HG03097 (cell line): Measurements from ENCODE around the gene COL10A1.
A peak's percentile ranks its signal among the peaks of the same experiment; 100 is the strongest.

Experiments used
- ATAC-seq: cut with Tn5 transposase; IDR thresholded peaks from one replicate; pipeline ENCODE4 v1.9.1; 2021; ENCODE audit not compliant: unreplicated experiment, low FRiP score

The COL10A1 gene

DNA sequence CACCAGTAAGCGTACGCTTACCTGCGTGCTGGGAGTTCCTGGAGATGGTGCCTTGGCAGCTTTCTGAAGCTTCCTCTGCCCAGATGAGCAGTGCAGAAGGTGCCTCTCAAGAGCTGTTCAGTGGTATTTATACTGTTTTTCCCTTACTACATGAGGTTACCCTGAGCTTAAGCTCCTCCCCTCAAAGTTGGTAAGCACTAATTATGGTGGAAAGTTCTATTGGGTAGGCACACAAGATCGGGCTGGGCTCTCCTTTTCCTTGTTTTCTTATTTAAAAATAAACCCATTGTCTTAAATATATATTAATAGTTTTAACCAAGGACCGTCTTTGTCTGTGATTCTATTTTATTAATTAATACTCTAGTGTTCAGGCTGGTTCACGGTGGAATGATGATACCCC, at the start of gene COL10A1:
Gene COL10A1 (minus strand): TSS at position 101 of the 400 bp plus-strand sequence. CDS start 640 bp downstream, outside the sequence.
- ATAC-seq, result no peak

DNA sequence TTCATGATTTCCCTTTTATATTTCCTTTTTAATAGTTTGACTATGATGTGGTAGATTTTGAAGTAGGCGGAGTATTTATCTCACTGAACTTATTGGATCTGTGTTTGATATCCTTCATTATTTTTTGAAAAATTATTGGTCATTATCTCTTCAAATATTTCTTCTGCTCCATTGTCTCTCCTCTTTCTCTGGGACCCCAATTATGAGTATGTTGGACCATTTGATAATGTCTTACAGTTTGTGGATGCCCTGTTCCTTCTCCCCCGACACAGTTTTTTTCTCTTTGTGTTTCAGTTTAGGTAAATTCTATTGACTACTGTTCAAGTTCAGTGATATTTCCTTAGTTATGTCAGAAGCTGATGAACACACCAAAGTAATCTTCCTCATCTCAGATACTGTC, 49.4 kb upstream of the COL10A1 start:
- no peak for ATAC-seq

DNA sequence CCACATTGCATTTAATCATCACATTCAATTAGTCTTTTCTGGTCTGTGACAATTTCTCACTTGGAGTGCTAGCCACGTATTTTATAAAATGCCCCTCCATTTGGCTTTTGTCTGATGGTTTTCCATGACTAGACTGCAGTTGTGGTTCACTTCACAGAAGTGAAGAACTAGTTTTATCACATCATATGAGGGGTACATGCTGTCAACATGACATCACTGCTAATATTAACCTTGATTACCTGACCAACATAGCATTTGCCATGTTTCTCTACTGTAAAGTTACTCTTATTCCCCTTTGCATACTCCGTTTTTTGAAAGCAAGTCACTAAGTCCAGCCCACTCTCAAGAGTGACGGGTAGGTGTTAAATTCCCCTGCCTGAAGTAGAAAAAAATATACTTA, 48.0 kb upstream of the COL10A1 start:
- ATAC-seq, result no peak

DNA sequence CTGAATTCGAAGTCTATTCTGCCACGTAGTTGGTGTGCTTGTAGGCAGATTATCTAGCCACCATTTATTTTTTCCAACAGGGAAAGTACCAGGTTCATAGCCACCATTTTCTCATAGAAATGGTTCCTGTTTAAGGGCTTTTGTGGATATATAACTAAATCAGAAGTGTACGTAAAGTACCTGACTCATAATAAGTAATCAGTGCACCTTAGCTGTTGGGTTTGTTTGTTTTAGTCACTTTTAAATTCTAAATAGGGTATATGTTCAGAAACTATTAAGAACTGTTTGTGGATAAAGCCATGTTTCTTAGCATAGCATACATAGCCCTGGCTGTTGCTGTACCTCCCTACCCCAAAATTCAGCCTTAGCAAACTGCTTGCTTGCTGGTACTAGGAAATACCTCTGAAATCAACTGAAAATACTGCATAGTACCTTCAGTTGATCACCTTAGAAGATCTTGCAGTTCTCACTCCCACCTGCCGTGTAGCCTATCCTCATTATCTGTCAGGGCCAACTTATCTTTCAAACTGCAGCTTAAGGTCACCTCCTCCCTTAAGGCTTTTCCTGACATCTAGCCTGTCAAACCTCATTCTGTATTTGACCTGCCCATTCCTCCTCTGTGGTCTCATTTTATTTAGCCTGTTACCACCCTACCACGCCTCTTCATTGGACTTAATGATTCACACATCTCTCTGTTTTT, 44.6 kb upstream of the COL10A1 start:
- no peak for ATAC-seq

DNA sequence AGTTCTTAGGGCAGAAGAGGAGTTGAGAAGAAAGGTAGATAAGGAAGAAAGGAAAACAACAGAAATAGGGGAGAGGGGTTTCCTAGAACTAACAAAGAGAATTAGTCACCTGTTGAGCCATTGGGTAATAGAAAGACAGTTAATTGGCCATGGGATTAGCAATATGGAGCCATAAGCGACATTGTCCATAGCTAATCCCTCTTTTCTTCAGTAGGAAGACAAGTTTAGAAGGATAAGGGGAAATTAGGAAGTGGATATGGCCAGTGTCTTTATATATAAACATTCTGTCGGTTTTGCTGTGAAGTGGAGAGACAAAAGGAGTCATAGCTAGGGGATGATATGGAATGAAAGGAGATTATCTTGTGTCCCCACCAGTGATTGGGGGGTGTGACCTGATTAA, 43.9 kb upstream of the COL10A1 start:
- no peak for ATAC-seq

DNA sequence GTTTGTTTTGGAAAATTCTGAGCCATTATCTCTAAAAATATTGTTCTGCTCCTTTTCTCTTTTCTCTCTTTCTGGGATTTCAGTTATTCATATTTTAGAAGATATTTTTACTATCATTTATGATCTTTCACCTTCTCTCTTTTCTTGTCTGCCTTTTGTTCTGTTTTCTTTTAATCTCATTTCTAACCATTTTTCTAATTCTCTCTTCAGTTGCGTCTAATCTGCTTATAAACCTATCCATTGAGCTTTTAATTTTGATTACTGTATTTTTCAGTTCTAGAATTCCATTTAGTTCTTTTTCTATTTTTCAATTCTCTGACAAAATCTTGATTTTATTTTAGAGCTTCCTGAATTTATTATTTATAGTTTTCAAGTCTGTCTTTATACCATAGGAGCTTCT, 42.2 kb upstream of the COL10A1 start:
- no peak for ATAC-seq

DNA sequence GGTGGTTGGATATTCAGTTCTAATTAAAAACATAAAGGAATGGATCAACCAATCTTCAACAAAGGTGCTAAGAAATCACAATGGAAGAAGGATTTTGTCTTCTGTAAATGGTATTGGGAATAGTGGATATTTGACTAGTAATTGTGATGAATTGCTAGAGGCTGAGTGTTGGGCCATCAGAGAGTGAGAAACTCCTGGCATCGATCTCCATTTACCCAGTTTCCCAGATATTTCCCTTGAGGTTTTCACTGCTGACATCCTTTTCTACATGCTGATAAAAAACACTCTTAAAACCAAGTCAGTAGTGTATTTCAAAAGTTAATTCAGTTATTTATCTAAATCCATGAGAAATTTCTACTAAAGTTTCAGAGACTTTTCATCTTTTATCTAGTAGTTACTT, 40.4 kb upstream of the COL10A1 start:
- no peak for ATAC-seq

DNA sequence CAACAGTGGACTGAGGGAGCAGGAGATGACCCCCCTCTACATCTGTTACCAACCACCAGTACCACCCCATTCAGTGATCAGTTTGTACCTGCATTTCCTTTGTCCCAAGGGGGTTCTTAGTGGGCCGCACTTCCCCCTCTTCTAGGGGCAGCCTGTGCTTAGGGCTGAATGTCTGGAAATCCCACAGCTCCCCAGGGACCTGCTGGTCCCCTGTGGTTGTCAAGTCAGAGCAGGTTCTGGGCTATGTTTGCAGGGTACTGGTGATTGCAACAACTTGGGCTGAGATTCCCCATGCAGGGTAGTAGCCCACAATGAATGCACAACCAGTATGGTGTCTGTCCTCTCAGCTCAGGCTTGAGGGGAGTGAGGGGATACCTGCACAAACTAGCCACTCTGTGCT, 39.7 kb upstream of the COL10A1 start:
- peak; percentile 59 for ATAC-seq

DNA sequence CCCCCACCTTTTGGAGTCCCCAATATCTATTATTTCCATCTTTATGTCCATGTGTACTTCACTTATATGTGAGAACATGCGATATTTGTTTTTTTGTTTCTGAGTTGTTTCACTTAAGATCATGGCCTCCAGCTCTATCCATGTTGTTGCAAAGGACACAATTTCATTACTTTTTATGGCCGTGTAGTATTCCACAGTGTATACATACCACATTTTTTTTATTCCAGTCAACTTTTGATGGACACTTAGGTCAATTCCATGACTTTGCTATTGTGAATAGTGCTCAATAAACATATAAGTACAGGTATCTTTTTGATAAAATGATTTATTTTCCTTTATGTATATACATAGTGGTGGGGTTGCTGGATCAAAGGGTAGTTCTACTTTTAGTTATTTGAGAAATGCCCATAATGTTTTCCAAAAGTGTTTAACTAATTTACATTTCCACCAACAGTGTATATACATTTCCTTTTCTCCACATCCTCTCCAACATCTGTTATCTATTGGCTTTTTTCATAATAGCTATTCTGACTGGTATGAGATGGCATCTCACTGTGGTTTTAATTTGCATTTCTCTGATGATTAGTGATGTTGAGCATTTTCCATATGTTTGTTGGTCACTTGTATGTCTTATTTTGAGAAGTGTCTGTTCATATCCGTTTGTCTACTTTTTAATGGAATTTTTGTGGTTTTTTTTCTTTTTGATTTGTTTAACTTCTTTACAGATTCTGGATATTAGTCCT, 34.0 kb upstream of the COL10A1 start:
- ATAC-seq, result no peak

DNA sequence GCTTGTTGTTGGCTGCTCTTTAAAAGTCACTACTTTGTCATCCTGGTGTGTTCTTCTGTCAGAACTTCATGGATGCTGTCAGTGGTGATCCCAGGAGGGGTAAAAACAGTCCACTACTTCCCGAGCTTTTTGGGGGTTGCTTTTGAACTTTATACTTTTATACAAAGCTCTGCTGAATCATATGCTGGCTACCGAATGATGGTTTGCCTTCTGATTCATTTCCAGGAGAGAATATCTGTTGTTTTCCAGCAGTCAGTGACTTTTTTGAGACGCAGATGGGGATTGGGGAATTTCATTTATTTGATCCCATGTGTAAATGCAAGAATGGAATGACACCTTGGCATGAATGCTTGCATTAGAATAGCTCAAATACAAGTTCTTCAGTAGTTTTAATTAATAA, 32.7 kb upstream of the COL10A1 start:
- no peak for ATAC-seq

DNA sequence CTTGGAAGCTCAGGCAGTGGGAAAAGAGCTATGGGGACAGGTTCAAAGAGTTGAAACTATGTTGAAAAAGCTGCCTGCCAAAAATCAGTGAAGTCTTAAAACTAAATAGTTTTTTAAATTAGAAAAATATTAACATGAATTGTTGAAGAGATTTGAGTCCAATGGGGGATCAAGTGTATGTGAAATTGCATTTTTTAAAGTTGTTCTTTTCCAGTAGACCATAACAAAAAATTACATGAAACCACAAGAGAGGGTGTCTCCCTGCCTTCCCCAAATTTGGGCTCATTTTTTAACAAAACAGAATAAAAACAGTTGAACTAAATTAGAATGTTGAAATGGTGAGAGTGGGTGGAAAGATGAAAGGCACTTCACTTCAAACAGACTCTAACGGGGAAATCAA, 31.5 kb upstream of the COL10A1 start:
- ATAC-seq, result no peak

DNA sequence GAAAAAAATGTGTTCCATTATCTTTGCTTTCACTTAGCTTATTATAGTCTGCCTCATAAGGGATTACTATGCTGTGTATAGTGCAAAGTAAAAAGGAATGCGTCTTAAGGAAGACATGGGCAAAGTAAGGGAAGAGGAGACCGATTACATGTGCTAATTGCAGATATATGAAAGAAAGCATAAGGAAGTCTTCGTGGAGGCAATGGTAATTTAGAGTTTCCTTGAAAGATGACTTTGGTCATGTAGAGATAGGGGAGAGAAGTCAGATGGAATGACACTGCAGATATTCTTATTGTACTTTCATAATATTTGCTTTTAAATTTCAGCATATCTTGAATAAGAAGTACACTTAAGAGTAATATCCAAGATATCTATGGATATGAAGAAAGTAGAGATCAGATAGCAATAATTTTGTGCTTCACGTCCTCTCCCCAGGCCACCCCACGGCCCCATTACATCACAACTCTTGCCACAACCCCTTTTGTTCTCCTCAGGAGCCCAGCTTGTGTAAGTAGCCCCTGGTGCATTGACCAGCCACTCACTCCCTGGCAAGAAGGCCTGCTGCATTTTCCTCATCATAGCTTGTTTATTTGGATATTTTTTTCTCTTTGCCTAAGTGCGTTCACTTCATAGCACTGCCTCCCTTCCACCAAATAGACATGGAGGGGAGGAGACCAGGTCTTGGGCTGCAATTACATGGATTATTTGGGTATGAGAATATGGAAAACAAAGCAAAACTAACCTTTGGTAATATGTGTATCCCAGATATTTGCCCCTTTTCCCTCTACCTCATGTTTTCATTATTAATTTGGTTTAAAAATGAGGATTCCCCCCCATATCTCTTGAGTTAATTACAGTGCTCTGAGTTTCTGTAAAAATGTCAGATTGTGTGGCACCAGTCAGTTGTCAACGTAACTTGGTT, 30.7 kb upstream of the COL10A1 start:
- no peak for ATAC-seq

DNA sequence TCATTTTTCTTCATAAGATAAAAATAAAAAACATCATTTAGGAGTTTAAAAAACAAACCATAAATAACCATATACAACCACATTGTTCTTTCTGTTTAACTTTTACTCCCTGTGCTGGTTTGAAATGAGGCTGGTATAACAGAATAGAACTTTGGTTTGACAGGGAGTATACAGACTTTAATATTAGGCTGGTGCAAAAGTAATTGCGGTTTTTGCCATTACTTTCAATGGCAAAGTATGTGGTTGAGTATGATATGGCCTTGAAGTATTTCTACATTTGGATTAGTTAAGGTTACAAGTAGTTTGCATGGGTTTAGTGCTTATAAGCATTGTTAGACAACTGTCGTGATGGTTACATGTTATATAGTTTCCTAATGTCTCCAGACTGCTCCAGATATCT, 29.0 kb upstream of the COL10A1 start:
- ATAC-seq, result no peak

DNA sequence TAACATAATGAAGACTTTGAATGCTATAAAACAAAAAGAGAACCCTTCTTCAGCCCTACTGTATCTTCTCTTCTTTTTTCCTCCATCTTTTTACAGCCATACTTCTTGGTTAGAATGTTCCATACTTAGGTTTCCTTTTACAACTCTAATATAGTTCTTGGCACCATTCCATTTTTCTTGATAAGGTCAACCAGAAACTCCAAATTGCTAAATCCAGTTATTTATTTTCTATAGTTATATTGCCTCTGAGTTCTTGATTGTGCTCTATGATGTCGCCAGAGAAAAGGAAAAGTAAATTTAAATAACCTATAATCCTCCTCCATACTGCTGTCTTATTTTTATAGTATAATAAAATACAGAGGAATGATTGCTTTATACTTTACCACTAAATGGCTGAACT, 26.7 kb upstream of the COL10A1 start:
- no peak for ATAC-seq

DNA sequence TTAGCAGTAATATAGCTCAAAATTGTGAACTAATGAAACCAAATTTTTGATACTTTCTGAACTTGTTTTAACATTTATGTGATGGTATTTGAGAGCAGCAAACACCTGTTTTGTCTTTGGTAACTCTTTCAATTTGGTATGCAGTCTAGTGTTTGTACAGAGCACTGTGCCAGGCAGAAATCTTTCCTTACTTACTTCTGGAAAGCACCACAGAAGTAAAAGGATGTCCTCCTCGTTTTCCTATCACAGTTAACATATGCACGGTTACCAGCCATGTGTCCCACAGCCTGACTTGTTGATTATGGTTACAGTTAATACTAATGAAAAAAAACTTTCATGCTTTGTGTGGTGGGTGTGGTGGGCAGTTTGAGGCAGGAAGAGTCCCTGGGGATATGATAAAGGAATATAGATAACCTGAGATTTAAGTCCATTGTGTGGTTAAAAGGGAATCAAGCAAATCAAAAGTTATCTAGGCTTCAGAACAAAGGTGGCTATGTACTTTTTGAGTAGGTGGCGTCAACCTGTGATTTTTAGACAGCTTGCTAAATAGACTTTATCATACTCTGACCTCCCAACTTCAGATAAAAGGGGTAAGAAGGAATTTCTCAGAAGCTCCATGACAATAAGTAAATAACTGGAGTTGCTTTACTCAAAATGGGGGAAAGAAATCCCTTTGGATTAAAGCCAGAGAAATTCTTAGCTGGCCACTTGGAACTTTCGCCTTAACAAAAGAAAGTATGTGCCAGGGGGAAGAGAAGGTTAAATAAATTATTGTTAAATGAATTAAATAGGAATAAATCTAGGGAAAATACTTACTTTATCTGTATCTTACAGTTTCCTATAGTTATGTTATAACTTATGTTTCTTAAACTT, 20.1 kb upstream of the COL10A1 start:
- ATAC-seq, result no peak

DNA sequence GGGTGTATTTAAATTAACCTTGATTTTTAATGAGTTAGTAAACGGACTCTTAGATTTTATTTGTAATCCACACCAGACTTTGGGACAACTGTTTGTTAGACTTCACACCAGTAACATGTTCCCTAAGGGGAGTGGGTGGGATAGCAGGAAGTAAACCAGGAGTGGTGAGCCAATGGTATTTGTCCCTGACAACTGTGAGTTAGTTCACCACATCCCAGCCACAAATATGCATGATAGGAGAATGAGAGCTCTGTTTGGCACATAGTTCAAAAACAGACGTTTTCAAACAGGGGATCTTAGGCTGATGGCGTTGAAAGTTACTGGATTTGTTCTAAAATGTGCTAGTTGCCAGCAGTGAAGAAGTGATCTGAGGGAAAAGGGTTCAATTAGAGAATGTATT, 18.7 kb upstream of the COL10A1 start:
- ATAC-seq, result no peak

DNA sequence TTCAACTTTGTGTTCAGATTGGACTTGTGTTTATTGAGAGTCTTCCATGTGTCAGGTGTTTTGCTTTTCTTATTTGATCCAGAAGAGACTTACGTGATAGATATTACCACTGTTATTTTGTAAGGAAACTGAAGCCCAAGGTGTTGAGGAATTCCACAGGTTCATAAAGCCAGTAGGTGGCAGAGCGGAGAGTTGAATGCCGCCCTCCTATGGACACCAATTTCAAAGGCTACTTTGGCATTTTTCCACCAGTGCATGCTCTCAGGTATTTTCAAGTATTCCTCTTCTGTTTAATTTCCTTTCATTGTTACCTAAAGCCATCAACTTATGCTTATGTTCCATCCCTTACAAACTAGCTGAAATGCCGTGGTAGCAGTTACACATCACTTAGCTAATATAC, 14.0 kb upstream of the COL10A1 start:
- ATAC-seq, result no peak

DNA sequence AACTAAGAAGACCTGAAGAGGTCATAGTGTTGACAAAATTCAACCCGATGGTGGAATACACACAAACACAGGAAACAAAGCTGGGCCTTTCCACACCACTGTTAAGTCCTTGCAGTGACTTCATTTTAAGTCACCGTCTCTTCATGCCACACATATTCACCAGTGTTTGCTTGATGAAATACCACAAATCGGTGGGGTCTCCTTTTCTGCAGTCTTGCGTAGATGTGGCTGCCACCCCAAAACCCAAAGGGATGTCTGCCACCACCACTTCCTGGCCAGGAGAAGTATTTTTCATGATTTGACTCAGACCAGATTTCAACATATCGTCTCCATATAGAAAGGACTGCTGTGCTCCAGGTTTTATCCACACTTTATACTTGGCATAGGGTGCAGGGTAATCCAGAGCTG, 11.0 kb upstream of the COL10A1 start:
- ATAC-seq, result no peak

DNA sequence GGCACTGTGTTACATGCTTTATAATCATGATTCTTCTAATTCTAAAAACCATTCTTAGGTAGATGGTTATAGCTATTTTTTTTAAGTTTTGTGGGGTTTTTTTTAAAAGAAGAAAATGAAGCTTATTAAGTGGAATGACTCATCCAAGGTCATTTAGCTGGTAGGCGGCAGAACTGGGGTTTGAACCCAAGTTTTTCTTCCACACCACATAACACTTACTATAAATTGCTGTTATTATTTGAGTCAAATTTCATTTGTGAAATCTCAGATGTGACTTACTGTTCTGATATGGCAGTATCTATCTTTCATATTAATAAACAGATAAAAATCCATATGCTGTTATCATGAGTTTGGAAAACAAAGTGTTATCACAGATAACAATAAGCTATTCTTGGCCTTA, 10.4 kb upstream of the COL10A1 start:
- ATAC-seq, result no peak

DNA sequence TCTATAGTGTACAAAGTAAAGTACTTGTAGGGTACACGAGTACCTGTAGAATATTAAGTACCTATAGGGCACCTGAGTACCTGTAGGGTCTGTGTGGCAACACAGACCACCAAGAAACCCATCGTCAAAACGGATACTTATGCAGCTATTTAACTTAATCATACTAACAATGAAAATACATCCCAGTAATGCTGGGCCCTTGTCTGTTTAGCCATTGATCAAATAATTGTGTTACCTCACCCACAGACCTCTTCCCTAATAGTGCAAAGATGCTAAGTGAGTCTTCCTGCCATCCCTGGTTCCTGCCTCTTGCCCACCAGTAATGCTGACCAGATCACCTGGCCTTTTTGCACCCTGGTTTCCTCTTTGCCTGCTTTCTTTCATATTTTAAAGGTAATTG, 7.5 kb upstream of the COL10A1 start:
- ATAC-seq, result no peak
